Stomach (tissue), 9 donors: ENCODE data around the gene JAG1. TPM values are rescaled to one million over a fixed set of nuclear protein-coding genes. Genes with fewer than 3 reads are reported as not detected.

Experiments used
- DNase-seq, 2 donors: peaks; one replicate each; pipeline versions ENCODE4 v3.0.0 to v3.0.0-alpha.2; 2013 to 2019
- H3K27ac ChIP-seq, 5 donors: fragments of 200-600 bp in 4 of 5; sonication (generic) in 4 of 5; one replicate each; pipeline ENCODE4 v1.5.1; 2013 to 2019; ENCODE audit warnings: mild to moderate bottlenecking in 1 of 5, moderate library complexity in 1 of 5
- H3K27me3 ChIP-seq, 3 donors: fragments of 200-600 bp; sonication (generic); one replicate each; pipeline ENCODE4 v1.5.1; 2017 to 2019; ENCODE audit warnings: mixed run types in 1 of 3
- H3K36me3 ChIP-seq, 4 donors: fragments of 200-600 bp; sonication (generic); 1 replicate in 3 of 4; 2 replicates in 1 of 4; pipeline ENCODE4 v1.5.1; 2016 to 2019
- H3K4me1 ChIP-seq, 4 donors: fragments of 200-600 bp; sonication (generic); one replicate each; pipeline ENCODE4 v1.5.1; 2016 to 2019
- H3K4me3 ChIP-seq, 4 donors: fragments of 200-600 bp; sonication (generic) in 3 of 4; one replicate each; pipeline ENCODE4 v1.5.1; 2016 to 2019; ENCODE audit warnings: mild to moderate bottlenecking in 1 of 4
- H3K9me3 ChIP-seq, 4 donors: fragments of 200-600 bp; sonication (generic); one replicate each; pipeline ENCODE4 v1.5.1; 2016 to 2019
- CTCF ChIP-seq, 7 experiments: fragments of 450-650 bp in 4 of 7; fragments of 200-600 bp in 3 of 7; sonication (generic) in 3 of 7; IDR thresholded peaks; one replicate each; pipeline ENCODE4 v1.5.1; 2016 to 2019; ENCODE audit warnings: antibody characterized with exemption in 7 of 7, control low read depth in 2 of 7, mild to moderate bottlenecking in 1 of 7
- EP300 ChIP-seq: sonication (generic); formaldehyde crosslinking; IDR thresholded peaks from one replicate; pipeline ENCODE4 v1.6.1; 2017; ENCODE audit warnings: antibody characterized with exemption
- POLR2A ChIP-seq, 4 donors: fragments of 450-650 bp; IDR thresholded peaks; one replicate each; pipeline ENCODE4 v1.6.1; 2016; ENCODE audit warnings: antibody characterized with exemption in 4 of 4, control low read depth in 2 of 4, mild to moderate bottlenecking in 1 of 4, moderate library complexity in 1 of 4
- POLR2AphosphoS5 ChIP-seq, 3 donors: sonication (generic); formaldehyde crosslinking; IDR thresholded peaks; one replicate each; pipeline ENCODE4 v1.6.1; 2016; ENCODE audit warnings: antibody characterized with exemption in 3 of 3
- WGBS, 5 donors: extraction: QIAGEN DNeasy Blood & Tissue Kit in 3 of 5; methylation state at CpG; one replicate each; pipeline versions ENCODE4 v1.1.5 to v1.1.7; 2013 to 2018; 5-methylcytosine and 5-hydroxymethylcytosine counted together
- intact Hi-C: fragments of 100-400 bp; cut with DNase I; formaldehyde crosslinking; loops from one replicate; pipeline ENCODE4 v1.15.1; 2023; ENCODE audit warnings: low total_unique reads
- polyA plus RNA-seq, 3 donors: library from polyadenylated mRNA; stranded (reverse); fragments of 200-250 nt; gene quantifications; one replicate each; pipeline ENCODE4 v1.2.3, GENCODE V29; 2013
- total RNA-seq, 5 donors: library from RNA; depleted of rRNA; stranded (reverse); fragments of >200 nt; gene quantifications; one replicate each; pipeline versions ENCODE4 v1.1.0 to v1.2.3, GENCODE V29; 2014 to 2016
- donor health status: healthy with polysubstance abuse.
- donor health status: Bipolar disorder and iron deficiency.
- donor health status: healthy.

The JAG1 gene
- total and polyA plus RNA-seq, 8 donors, result 5.2 to 133 (median 62.2) TPM

- intact Hi-C loops, result no loop called here
- Histone ChIP-seq H3K27ac (peak overlapping the region in 3 of 5 donors; percentile 3 to 31 (median 28)), H3K36me3 (peaks cover 96 to 100% (median 100%) of the 10 kb centered on the region in 4 donors)
Measured at GRCh38 chr20:10646886-10647420, 26.8 kb downstream of the JAG1 start.

GRCh38 chr20:10646006-10646405 is 27.8 kb downstream of the JAG1 start:
- Histone ChIP-seq H3K4me3 (no peak overlapping the region), H3K27me3 (no peaks in the 10 kb centered on the region), H3K4me1 (peaks cover 5 to 29% (median 13%) of the 10 kb centered on the region in 4 donors), H3K36me3 (peaks cover 98 to 100% (median 100%) of the 10 kb centered on the region in 4 donors), H3K27ac (peak overlapping the region in 2 of 5 donors; percentile 26 to 31), H3K9me3 (no peaks in the 10 kb centered on the region)
- no peak for TF ChIP-seq POLR2AphosphoS5 (IDR thresholded peaks at IDR 0.05)
- no peak for TF ChIP-seq POLR2A (IDR thresholded peaks at IDR 0.05)
- no peak for TF ChIP-seq EP300
- no peak for TF ChIP-seq CTCF (IDR thresholded peaks at IDR 0.05)
- DNase-seq, result no peak
- 93 to 98% (median 94%) methylated on average over 4 of the region's 4 CpGs for WGBS, 5 donors
- intact Hi-C loops, result no loop called here

More at GRCh38 chr20:10646886-10647420, 26.8 kb downstream of the JAG1 start:
- no peak for DNase-seq
- Histone ChIP-seq H3K4me3 (no peak overlapping the region), H3K4me1 (peaks cover 12 to 39% (median 21%) of the 10 kb centered on the region in 4 donors), H3K27me3 (no peaks in the 10 kb centered on the region), H3K9me3 (no peaks in the 10 kb centered on the region)
- no peak for TF ChIP-seq CTCF (IDR thresholded peaks at IDR 0.05)
- no peak for TF ChIP-seq POLR2AphosphoS5 (IDR thresholded peaks at IDR 0.05)
- TF ChIP-seq POLR2A (IDR thresholded peaks at IDR 0.05), result no peak
- no peak for TF ChIP-seq EP300
- WGBS, 5 donors, result 86 to 91% (median 88%) methylated on average over 9 of the region's 9 CpGs

GRCh38 chr20:10645205-10645570 is 28.6 kb downstream of the JAG1 start:
- DNase-seq, result no peak
- Histone ChIP-seq H3K4me3 (no peak overlapping the region), H3K27ac (peak overlapping the region in 3 of 5 donors; percentile 25 to 42 (median 36)), H3K4me1 (peaks cover under 1 to 28% (median 13%) of the 10 kb centered on the region in 4 donors), H3K27me3 (no peaks in the 10 kb centered on the region), H3K36me3 (peaks cover 98 to 100% (median 100%) of the 10 kb centered on the region in 4 donors), H3K9me3 (no peaks in the 10 kb centered on the region)
- TF ChIP-seq POLR2AphosphoS5 (IDR thresholded peaks at IDR 0.05) (no peak), CTCF (IDR thresholded peaks at IDR 0.05) (no peak)
- WGBS, 5 donors, result 89 to 96% (median 95%) methylated on average over 9 to 10 of the region's 10 CpGs
- intact Hi-C loops, result no loop called here

- H3K9me3 ChIP-seq, result no peaks in the 10 kb centered on the region
- H3K27ac ChIP-seq, result peak overlapping the region in 3 of 5 donors; percentile 25 to 42 (median 36)
- H3K36me3 ChIP-seq, result peaks cover 98 to 100% (median 100%) of the 10 kb centered on the region in 4 donors
- no peak for DNase-seq
- no peaks in the 10 kb centered on the region for H3K27me3 ChIP-seq
- TF ChIP-seq EP300 (no peak), CTCF (IDR thresholded peaks at IDR 0.05) (no peak), POLR2A (IDR thresholded peaks at IDR 0.05) (no peak), POLR2AphosphoS5 (IDR thresholded peaks at IDR 0.05) (no peak)
- no peak overlapping the region for H3K4me3 ChIP-seq
- H3K4me1 ChIP-seq, result peaks cover 5 to 33% (median 17%) of the 10 kb centered on the region in 4 donors
- 74 to 82% (median 81%) methylated on average over 12 to 14 of the region's 14 CpGs for WGBS, 5 donors
- intact Hi-C loops, result no loop called here
Measured at GRCh38 chr20:10644458-10645204, 29.2 kb downstream of the JAG1 start.
